CD4-positive, alpha-beta T cell (primary cell): Measurements from ENCODE around the gene PHF14. TPM values are rescaled to one million over a fixed set of nuclear protein-coding genes. Genes with fewer than 3 reads are reported as not detected.

Source experiments
- ATAC-seq: fragments of 200-7000 bp; cut with Tn5 transposase; one replicate; pipeline ENCODE4 v1.10.0; 2022; ENCODE audit warnings: mild to moderate bottlenecking; ENCODE audit not compliant: poor library complexity
- CTCF ChIA-PET: fragments of 350-600 bp; sonication (Branson Sonifier 250); formaldehyde crosslinking; loops from one replicate; lab custom pipeline; 2021; ENCODE audit warnings: antibody characterized with exemption, inconsistent platforms; lab: Charles Lee
- POLR2A ChIA-PET: fragments of 350-600 bp; sonication (Branson Sonifier 250); formaldehyde crosslinking; loops from one replicate; lab custom pipeline; 2021; ENCODE audit warnings: antibody characterized with exemption, inconsistent platforms; lab: Charles Lee
- DNase-seq, 14 experiments: peaks; one replicate each; pipeline ENCODE4 v3.0.0-alpha.2; 2013 to 2020; ENCODE audit warnings: mixed read lengths in 2 of 14
- H3K27ac ChIP-seq, 2 donors: one replicate each; pipeline versions ENCODE4 v1.5.1 to v1.7.0; 2013; ENCODE audit warnings: low read length in 2 of 2, low read depth in 1 of 2, mild to moderate bottlenecking in 1 of 2
- H3K27me3 ChIP-seq, 2 experiments: 1 replicate in 1 of 2; 2 replicates in 1 of 2; pipeline versions ENCODE4 v1.6.1 to v1.7.0; 2013; ENCODE audit warnings: low read length in 2 of 2, control low read depth in 1 of 2, mild to moderate bottlenecking in 1 of 2, moderate library complexity in 1 of 2; ENCODE audit not compliant: insufficient read depth in 2 of 2, control insufficient read depth in 1 of 2
- H3K36me3 ChIP-seq: one replicate; pipeline ENCODE4 v1.6.1; 2013; ENCODE audit warnings: low read length, control low read depth; ENCODE audit not compliant: insufficient read depth
- H3K4me1 ChIP-seq: one replicate; pipeline ENCODE4 v1.6.1; 2013; ENCODE audit warnings: low read length, control low read depth; ENCODE audit not compliant: insufficient read depth
- H3K4me3 ChIP-seq: one replicate; pipeline ENCODE4 v1.5.1; 2013; ENCODE audit warnings: mild to moderate bottlenecking, low read length, moderate library complexity
- H3K9me3 ChIP-seq, 2 experiments: 1 replicate in 1 of 2; 2 replicates in 1 of 2; pipeline versions ENCODE4 v1.6.1 to v1.7.0; 2013; ENCODE audit warnings: low read length in 2 of 2, mild to moderate bottlenecking in 2 of 2, control low read depth in 1 of 2, moderate library complexity in 1 of 2; ENCODE audit not compliant: control insufficient read depth in 1 of 2, insufficient read depth in 1 of 2
- H3K27ac Mint-ChIP-seq: one replicate; pipeline ENCODE4 v1.8.0; 2020; ENCODE audit warnings: mixed read lengths
- H3K27me3 Mint-ChIP-seq: one replicate; pipeline ENCODE4 v1.8.0; 2021; ENCODE audit warnings: mixed read lengths
- H3K36me3 Mint-ChIP-seq: one replicate; pipeline ENCODE4 v1.8.0; 2021; ENCODE audit warnings: low read depth, mixed read lengths
- H3K4me1 Mint-ChIP-seq: one replicate; pipeline ENCODE4 v1.8.0; 2021; ENCODE audit warnings: low read depth, mixed read lengths
- H3K4me3 Mint-ChIP-seq: one replicate; pipeline ENCODE4 v1.8.0; 2020; ENCODE audit warnings: mild to moderate bottlenecking, mixed read lengths
- H3K9me3 Mint-ChIP-seq: one replicate; pipeline ENCODE4 v1.8.0; 2020; ENCODE audit warnings: mixed read lengths
- intact Hi-C, 2 experiments: fragments of 100-400 bp; cut with DNase I in 1 of 2; cut with micrococcal nuclease in 1 of 2; formaldehyde crosslinking; loops; one replicate each; pipeline versions ENCODE4 v1.15.1 to v1.9.0; 2023 to 2025; cut with DNase I, micrococcal nuclease
- total RNA-seq, 174 experiments: library from RNA in 2 of 174; stranded (reverse) in 2 of 174; gene quantifications; one replicate each; pipeline ENCODE4 v1.2.3 and lab custom pipeline; 2021 to 2026
- TF ChIP-seq, protein P1 (sequence below): fragments of 200-600 bp; IDR thresholded peaks from one replicate; pipeline ENCODE4 v1.8.0; 2022; ENCODE audit warnings: antibody characterized with exemption, mild to moderate bottlenecking

PHF14 gene
- total RNA-seq, 2 experiments from 2014 or later: 23.1 TPM

DNA sequence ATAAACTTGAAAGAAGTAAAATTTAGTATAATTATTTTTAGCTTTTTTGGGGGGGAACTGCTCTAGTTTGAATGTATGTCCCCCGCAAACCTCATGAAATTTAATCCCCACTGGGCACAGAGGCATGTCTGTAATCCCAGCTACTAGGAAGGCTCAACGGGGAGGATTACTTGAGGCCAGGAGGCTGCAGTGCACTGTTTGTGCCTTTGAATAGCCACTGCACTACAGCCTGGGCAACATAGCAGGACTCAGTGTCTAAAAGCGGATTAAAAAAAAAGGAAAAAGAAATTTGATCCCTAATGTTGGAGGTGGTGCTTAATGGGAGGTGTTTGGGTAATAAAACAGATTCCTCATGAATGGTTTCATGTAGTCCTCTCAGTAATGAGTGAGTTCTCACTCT lies 43.1 kb upstream of the PHF14 start:
- Mint-ChIP-seq H3K9me3 (no peaks in the 10 kb centered on the region), H3K36me3 (peaks cover 51% of the 10 kb centered on the region), H3K27me3 (no peaks in the 10 kb centered on the region), H3K4me3 (no peak overlapping the region), H3K4me1 (peaks cover 11% of the 10 kb centered on the region), H3K27ac (peak overlapping the region; percentile 59)
- H3K9me3 ChIP-seq: no peaks in the 10 kb centered on the region
- H3K27ac ChIP-seq: no peak overlapping the region
- no peaks in the 10 kb centered on the region for H3K27me3 ChIP-seq
- no peak overlapping the region for H3K4me3 ChIP-seq
- DNase-seq: no peak
- intact Hi-C loops: no loop called here
- ATAC-seq: no peak
- TF ChIP-seq, protein P1, sequence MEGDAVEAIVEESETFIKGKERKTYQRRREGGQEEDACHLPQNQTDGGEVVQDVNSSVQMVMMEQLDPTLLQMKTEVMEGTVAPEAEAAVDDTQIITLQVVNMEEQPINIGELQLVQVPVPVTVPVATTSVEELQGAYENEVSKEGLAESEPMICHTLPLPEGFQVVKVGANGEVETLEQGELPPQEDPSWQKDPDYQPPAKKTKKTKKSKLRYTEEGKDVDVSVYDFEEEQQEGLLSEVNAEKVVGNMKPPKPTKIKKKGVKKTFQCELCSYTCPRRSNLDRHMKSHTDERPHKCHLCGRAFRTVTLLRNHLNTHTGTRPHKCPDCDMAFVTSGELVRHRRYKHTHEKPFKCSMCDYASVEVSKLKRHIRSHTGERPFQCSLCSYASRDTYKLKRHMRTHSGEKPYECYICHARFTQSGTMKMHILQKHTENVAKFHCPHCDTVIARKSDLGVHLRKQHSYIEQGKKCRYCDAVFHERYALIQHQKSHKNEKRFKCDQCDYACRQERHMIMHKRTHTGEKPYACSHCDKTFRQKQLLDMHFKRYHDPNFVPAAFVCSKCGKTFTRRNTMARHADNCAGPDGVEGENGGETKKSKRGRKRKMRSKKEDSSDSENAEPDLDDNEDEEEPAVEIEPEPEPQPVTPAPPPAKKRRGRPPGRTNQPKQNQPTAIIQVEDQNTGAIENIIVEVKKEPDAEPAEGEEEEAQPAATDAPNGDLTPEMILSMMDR: no peak
- H3K36me3 ChIP-seq: peaks cover 29% of the 10 kb centered on the region
- ChIA-PET POLR2A (interaction anchor here (3.0 kb wide), 1 partner anchor 9 kb away, joined by 28 read pairs; a partner anchor contains a TSS), CTCF (interaction anchor here (1.6 kb wide), 1 partner anchor 10 kb away, joined by 4 read pairs; a partner anchor contains a TSS)
- no peaks in the 10 kb centered on the region for H3K4me1 ChIP-seq

DNA sequence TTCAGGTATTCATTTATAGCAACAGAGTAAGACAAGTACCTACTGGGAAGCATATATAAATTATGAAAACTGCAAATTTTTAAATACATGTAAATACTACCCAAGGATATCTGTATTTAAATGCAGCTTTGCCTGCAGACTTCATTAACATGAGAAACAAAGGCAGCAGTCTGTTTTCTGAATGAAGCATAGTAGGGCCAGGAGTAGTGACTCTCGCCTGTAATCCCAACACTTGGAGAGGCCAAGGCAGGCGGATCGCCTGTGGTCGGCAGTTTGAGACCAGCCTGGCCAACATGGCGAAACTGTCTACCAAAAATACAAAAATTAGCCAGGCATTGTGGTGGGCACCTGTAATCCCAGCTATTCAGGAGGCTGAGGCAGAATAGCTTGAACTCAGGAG lies 42.5 kb upstream of the PHF14 start:
- intact Hi-C loops: no loop called here
- Histone ChIP-seq H3K27ac (no peak overlapping the region), H3K9me3 (no peaks in the 10 kb centered on the region), H3K36me3 (peaks cover 35% of the 10 kb centered on the region), H3K4me1 (no peaks in the 10 kb centered on the region), H3K27me3 (no peaks in the 10 kb centered on the region), H3K4me3 (no peak overlapping the region)
- Mint-ChIP-seq H3K4me3 (no peak overlapping the region), H3K27me3 (no peaks in the 10 kb centered on the region), H3K27ac (peak overlapping the region; percentile 59), H3K9me3 (no peaks in the 10 kb centered on the region), H3K36me3 (peaks cover 57% of the 10 kb centered on the region), H3K4me1 (peaks cover 17% of the 10 kb centered on the region)
- POLR2A ChIA-PET: interaction anchor here (3.0 kb wide), 1 partner anchor 9 kb away, joined by 28 read pairs; a partner anchor contains a TSS
- ATAC-seq (no peak), DNase-seq (no peak)
- TF ChIP-seq, protein P1: no peak
- CTCF ChIA-PET: interaction anchor here (1.6 kb wide), 1 partner anchor 9 kb away, joined by 4 read pairs; a partner anchor contains a TSS

GRCh38 chr7:10934292-10934691 lies 39.4 kb upstream of the PHF14 start:
- H3K27me3 Mint-ChIP-seq: no peaks in the 10 kb centered on the region
- peaks cover 52% of the 10 kb centered on the region for H3K36me3 ChIP-seq
- ChIA-PET POLR2A (no interaction called here), CTCF (no interaction called here)
- TF ChIP-seq, protein P1: no peak
- no peak for ATAC-seq
- H3K27me3 ChIP-seq: no peaks in the 10 kb centered on the region
- peaks cover 78% of the 10 kb centered on the region for H3K36me3 Mint-ChIP-seq
- H3K4me1 ChIP-seq: peaks cover under 1% of the 10 kb centered on the region
- H3K4me3 ChIP-seq: no peak overlapping the region
- peak overlapping the region; percentile 53 for H3K27ac Mint-ChIP-seq
- H3K9me3 ChIP-seq: no peaks in the 10 kb centered on the region
- intact Hi-C loops: no loop called here
- no peaks in the 10 kb centered on the region for H3K9me3 Mint-ChIP-seq
- peaks cover 27% of the 10 kb centered on the region for H3K4me1 Mint-ChIP-seq
- H3K4me3 Mint-ChIP-seq: no peak overlapping the region
- DNase-seq: no peak
- H3K27ac ChIP-seq: no peak overlapping the region
